Epithelial cell of esophagus (primary cell): Measurements from ENCODE around the gene LIPA.

Experiments used
- DNase-seq: peaks from one replicate; pipeline ENCODE4 v3.0.0; 2010; ENCODE audit warnings: low read depth
- H3K4me3 ChIP-seq: 2 replicates; pipeline ENCODE4 v1.5.1; 2011; ENCODE audit warnings: mild to moderate bottlenecking, low read length, control low read depth
- CTCF ChIP-seq: IDR thresholded peaks from 2 replicates; pipeline ENCODE4 v1.5.1; 2011; ENCODE audit warnings: low read depth, mild to moderate bottlenecking, low read length, control low read depth, inconsistent platforms; ENCODE audit not compliant: insufficient read depth; ENCODE audit errors: missing control alignments

The LIPA gene

DNA sequence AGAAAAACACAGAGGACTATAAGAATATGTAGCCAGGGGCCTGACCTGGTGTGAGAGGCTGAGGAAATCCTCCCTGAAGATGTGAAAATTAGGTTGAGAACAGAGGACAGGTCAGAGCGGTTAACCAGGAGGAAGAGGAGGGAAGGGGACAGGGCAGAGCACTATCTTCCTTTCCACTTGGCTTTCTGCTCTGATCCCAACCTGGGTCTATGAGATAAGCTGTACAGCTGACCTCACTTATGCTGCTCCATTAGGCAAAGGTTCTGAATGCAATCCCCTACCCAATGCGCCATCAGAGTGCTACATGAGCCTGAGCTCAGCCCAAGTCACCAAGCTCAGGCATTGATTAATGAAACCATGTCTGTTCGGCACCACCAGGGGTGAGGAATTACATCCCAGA is 10.5 kb downstream of the LIPA start:
- no peak for TF ChIP-seq CTCF
- no peak overlapping the region for H3K4me3 ChIP-seq
- DNase-seq, result no peak

- TF ChIP-seq CTCF, result no peak
- H3K4me3 ChIP-seq, result no peak overlapping the region
- DNase-seq, result no peak
Measured at GRCh38 chr10:89240519-89240918, 11.1 kb downstream of the LIPA start.

DNA sequence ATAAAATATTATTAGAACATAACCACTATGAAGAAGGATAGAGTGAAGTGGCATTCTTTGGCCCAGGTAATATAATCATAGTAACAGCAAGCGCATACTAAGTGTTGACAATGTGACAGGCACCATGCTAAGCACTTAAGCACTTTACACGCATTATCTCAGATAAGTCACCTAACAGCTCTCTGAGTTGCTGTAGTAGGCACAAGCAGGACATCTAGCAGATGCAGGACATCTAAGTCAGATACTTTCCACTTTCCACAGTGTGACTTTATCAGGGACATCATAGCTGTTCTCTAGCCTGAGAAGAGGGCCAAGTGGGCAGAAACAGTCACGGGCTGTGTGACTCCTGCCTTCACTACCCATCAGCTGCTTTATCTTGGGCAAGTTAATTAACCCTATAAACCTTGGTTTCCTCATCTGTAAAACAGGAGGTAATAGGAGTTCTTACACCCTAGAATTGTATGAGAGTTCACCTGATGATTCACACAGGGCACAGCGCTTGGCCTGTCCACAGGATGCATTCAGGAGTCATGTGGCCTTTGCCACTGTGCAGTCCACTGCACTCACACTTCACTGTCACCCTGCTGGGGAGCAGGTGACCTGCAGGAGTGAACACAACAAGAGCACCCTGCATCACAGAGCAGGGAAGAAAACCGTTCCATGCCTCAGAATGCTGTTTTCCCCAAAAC is 12.5 kb downstream of the LIPA start:
- no peak for TF ChIP-seq CTCF
- no peak for DNase-seq
- H3K4me3 ChIP-seq, result no peak overlapping the region

DNA sequence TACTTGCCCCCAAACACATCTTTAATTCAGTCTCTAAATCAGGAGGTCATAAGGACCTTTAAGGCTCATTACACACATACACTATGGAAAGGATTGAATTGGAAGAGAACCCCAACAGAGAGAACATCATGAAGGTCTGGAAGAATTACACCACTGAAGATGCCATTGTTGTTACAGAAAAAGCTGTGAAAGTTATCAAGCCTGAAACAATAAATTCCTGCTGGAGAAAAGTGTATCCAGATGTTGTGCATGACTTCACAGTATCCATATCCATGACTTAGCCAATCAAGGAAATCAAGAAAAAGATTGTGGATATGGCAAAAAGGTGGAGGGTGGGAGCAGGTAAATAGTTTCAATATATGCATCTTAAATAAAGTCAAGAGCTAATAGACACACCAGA is 13.7 kb downstream of the LIPA start:
- no peak overlapping the region for H3K4me3 ChIP-seq
- no peak for DNase-seq
- TF ChIP-seq CTCF, result no peak

DNA sequence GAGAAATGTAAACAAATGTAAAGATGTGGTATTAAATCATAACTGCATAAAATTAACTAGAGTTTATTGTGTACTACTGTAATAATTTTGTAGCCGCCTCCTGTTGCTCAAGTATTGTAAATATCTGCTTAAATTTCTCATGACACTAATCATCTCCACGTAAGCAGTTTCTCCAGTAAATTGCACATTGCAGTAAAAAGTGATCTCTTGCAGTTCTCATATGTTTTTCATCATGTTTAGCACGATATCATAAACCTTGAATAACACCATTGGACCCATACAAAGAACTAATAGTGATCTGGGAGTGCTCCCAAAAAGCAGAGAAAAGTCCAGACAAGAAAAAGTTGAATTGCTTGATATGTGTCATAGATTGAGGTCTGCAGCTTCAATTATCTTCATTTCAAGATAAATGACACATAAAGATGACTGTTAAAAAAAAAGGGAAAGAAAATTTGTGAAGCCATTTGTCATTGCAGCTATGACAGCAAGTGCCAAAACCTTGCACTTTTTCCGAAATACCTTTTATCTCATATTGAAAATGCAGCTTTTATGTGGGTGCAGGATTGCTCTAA is 15.3 kb downstream of the LIPA start:
- no peak overlapping the region for H3K4me3 ChIP-seq
- DNase-seq, result no peak
- no peak for TF ChIP-seq CTCF

- no peak for DNase-seq
- no peak overlapping the region for H3K4me3 ChIP-seq
- no peak for TF ChIP-seq CTCF
Measured at GRCh38 chr10:89235073-89235798, 16.3 kb downstream of the LIPA start.
